ENCODE measurements around the gene CNOT11.

- TF ChIP-seq, protein P1, sequence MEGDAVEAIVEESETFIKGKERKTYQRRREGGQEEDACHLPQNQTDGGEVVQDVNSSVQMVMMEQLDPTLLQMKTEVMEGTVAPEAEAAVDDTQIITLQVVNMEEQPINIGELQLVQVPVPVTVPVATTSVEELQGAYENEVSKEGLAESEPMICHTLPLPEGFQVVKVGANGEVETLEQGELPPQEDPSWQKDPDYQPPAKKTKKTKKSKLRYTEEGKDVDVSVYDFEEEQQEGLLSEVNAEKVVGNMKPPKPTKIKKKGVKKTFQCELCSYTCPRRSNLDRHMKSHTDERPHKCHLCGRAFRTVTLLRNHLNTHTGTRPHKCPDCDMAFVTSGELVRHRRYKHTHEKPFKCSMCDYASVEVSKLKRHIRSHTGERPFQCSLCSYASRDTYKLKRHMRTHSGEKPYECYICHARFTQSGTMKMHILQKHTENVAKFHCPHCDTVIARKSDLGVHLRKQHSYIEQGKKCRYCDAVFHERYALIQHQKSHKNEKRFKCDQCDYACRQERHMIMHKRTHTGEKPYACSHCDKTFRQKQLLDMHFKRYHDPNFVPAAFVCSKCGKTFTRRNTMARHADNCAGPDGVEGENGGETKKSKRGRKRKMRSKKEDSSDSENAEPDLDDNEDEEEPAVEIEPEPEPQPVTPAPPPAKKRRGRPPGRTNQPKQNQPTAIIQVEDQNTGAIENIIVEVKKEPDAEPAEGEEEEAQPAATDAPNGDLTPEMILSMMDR (conservative IDR thresholded peaks at IDR 0.05 in 1 of 2, IDR thresholded peaks at IDR 0.05 in 1 of 2; ENCODE audit: extremely low read depth in 1 of 2, insufficient read depth in 1 of 2, low read depth in 1 of 2, low read length in 2 of 2): no peak
- TF ChIP-seq EZH2 (IDR thresholded peaks at IDR 0.05; ENCODE audit: borderline replicate concordance, low read length): no peak
Observed at GRCh38 chr2:101295895-101296294, 43.2 kb downstream of the CNOT11 start.
